ENCODE results near the gene VAPA.

The VAPA gene

GRCh38 chr18:9915291-9916076, 1.7 kb downstream of the VAPA start:
- no peak for DNase-seq

DNA sequence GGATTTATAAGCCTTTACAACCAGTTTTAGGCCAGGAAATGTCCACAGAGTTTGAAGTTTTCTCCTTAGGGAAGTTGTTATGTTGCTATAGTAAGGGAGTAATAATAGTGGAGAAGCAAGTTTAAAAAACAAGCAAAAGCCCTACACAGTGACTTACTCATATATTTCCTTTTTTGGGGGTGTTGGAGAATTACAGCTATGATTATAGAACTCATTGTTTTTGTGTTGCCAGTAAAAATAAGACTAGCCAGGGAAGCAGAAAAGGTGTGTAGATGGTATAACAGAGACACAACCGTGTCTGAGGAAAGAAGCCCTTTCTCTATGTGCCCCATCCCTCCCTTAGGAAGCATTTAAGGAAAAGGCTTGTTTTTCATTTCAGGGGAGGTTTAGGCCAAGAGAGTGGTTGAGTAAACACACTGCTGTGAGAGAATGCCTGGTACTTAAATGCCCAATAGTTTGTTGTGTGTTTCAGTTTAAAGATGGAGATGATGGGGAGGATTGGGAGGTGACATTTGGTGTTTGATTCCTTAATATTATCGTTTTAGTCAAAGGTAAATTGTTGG, 2.3 kb downstream of the VAPA start:
- DNase-seq, result no peak

DNA sequence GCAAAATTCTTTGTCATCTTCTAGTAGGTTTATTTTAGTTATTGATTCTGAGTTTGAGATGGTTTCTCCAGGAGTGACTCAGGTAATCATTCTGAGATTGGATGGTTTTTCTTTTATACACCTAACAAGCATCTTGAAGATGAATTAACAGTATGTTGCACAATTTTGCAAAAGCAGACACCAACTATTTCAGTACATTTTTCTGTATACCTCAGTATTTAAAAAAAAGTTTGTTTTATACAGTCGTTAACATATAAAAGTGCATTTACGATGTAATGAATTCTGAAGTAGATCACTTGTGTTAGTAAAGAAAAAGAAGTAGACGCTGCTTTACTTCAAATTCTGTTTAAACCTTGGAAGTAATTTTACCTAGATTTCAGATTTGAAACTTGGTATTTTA, 3.0 kb downstream of the VAPA start:
- no peak for DNase-seq

- DNase-seq, result no peak
These were observed 4.3 kb downstream of the VAPA start for GRCh38 chr18:9918016-9918680.

GRCh38 chr18:9919564-9920232, 5.9 kb downstream of the VAPA start:
- DNase-seq, result no peak

- DNase-seq, result no peak
These were observed 8.9 kb downstream of the VAPA start for GRCh38 chr18:9922592-9923311.

GRCh38 chr18:9924371-9924943, 10.6 kb downstream of the VAPA start:
- DNase-seq, result no peak

DNA sequence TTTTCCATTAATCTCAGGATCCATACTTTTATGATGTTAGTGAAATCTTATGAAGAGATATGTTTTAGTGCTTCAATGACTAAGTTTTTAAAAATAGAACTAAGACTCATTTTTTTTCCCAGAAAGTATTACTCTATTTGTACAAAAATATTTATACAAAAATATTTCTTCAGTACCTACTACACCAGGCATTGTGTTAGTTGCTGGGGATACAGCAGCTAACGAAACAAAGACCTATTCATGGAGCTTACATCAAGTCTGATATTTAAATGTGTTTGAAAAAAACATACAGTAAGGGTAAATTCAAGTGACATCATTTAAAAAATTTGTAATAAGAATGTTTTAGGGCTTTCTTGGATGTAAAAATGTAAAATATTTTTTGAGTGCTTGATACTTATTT, 11.6 kb downstream of the VAPA start:
- DNase-seq, result no peak

DNA sequence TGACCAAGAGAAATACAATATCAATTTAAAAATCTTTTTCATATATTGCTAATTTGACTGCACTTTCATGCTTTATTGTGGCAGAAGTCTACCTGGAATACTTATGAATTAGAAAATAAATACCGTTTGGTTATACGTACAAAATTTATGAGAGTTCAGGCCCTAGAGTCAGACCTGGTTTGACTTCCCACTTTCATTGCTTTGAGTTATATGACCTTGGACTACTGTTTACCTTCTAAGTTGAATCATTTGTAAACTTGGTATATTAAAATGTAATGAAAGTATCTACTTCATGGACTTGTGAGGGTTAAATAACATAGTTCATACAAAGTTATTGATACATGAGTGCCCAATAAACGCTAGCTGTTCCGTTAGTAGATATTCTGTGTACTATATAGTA, 12.0 kb downstream of the VAPA start:
- DNase-seq, result no peak

DNA sequence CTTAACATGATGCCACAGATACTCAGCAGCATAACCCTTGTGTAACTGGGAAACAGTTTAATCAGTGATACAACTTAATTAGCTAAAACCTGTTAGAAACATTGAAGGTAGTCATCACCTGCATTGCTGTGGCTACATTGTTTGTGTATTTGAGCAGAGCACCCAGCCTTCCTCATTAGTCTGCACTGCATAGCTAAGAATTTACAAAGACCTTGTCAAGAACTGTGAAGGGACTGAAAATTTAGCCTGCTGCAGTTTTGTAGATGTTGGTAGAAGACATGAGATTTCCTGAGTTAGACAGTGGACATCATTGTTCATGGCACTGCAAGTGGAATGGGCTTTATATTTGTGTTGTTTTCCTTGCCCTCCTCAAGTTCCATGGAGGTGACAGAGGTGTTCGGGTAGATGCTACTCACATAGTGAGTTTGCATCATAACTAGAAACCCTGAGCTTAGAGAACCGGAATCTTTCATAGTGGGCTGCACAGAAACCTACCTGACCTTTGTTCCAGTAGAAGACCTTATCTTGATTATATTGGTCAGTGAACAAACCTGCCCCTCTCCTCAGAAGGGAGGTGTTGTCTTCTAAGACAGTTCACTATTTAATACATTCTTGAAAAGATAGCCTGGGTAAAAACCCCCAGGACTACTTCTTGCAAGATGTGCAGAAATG, 12.5 kb downstream of the VAPA start:
- no peak for DNase-seq

DNA sequence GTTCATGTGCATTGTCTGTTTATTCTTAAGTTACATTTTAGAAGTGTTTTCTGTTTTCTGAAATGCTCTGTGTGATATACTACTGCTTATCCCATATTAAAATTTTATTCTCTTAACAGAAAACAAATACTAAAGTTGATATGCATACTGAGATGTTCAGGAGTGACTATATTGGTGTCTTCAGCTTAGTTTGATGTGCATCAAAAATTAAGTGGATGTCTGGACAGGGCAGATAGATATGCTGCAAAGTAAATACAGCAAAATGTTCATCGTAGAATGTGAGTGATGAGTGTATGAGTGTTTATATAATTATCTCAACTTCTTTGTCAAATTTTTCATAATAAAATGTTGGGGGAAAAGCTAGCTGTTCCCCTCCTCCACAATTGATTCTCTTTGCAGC, 13.2 kb downstream of the VAPA start:
- DNase-seq, result no peak

DNA sequence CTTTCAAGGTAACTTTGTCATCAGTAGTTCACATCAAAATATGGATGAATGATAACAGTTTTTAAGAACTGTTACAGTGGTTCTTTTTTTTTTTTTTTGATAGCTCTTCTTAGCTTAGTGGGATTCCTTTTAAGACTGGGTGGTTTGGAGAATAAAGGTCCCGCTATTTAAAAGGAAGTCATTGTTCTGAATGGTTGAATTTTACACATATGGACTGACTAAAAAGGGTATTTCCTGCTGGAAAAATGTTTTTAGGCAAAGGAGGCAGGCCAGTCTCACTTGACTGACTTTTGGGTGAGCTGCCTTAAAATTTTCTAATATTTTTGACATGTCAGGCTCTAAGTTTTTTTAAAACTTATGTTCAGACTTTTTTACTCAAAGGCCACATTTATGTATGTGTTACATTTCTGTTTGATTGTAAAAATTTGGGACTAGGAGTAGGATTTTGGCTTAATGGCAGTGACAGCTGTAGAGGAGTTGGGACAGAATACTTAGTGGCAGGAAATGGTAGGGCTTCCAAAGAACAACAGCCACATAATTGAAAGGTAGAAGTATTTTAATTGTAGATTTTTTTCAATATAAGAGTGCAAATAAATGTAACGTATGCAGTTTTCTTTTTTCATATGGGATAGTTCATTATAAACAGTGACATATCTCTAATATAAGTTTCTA, 13.7 kb downstream of the VAPA start:
- DNase-seq, result no peak

GRCh38 chr18:9928646-9929259, 14.9 kb downstream of the VAPA start:
- DNase-seq, result no peak

DNA sequence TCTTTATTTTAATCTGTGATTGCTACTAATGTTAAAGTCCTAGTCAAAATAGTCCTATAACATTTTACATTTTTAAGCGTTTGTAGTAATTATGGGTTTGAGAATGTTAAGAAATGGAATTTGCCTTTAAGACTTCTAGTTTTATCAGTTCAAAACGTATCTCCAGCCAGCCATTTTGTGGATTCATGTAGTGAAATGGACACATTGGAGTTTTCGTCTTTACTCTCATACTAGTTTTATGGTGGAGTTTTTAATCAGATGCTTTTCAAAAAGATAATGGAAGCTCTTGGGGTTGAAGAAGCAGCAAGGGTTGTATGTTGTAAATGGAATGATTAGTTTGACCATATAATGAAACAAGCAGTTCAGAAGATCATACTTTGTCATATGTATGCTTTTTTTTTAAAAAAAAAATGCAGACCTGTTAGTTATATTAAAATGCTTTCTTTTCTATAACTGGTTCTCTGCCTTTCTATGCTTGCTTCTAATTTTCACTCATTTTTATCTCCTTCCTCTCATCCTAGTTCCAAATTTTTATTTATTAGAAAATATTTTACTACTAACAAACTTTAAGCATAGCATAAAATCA, 16.6 kb downstream of the VAPA start:
- DNase-seq, result no peak

DNA sequence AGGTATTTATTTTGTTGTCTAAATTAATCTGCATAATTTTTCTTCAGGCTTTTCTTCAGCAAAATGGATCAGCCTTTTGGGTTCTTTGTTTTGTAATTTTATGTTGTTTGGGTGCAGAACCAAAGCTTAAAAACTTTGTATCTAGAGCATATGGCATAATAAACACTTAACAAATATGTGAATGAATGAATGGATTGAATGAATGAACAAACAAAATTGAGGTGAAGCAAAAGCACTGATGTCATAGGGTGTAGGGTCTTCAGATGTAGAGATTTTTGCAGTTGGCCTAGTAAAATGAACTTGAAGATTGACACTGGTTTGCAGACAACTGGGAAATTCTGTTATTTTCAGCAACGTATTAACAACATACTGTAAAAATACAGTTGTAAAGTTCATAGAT, 17.3 kb downstream of the VAPA start:
- no peak for DNase-seq

DNA sequence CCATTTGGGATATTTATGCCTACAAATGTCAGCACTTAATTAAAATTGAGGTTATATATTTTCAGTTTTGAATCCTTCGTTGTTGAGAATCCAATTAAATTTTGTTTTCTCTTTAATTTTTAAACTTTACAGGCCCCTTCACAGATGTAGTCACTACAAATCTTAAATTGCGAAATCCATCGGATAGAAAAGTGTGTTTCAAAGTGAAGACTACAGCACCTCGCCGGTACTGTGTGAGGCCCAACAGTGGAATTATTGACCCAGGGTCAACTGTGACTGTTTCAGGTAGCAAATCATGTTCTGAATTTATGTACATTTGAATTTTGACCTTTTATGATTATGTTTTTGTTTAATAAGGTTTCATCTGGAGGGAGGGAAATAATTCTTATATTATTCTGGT, 17.9 kb downstream of the VAPA start:
- DNase-seq, result no peak

- DNase-seq, result no peak
These were observed 20.0 kb downstream of the VAPA start for GRCh38 chr18:9933865-9934264.

DNA sequence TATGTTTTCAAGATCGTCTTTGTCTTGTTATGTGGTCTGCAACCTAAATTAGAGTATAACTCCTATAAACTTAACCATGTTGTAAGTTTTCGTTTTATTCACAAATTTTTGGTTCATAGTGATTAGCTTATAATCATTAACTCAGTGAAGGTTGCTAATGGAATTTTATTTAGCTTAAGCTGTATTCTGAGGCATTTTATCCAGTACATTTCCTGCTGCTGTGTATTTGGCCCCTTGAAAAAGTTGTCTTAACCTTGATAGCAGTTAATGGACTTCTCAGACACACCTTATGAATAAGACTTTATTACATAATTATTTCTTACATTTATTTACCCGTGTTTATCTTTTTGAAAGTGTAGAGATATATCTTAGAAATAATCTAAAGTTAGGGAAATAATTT, 20.5 kb downstream of the VAPA start:
- DNase-seq, result no peak

DNA sequence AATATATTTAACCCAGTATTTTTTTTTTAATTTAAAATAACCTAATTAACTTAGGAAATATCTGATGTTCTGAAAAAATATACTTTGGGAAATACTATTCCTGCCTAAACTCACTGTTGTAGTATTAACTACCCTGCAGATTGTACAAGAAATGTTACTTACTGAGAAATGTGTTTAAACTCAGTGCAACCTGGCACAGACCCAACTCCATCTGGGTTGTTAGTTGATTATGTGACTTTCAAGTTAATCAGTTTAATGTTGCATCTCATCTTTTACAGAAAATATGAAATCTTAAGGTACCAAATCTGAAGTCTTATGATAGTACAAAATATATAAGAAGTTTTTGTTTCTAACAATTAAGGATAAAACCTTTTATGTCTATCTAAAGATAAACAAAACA, 27.3 kb downstream of the VAPA start:
- DNase-seq, result no peak

DNA sequence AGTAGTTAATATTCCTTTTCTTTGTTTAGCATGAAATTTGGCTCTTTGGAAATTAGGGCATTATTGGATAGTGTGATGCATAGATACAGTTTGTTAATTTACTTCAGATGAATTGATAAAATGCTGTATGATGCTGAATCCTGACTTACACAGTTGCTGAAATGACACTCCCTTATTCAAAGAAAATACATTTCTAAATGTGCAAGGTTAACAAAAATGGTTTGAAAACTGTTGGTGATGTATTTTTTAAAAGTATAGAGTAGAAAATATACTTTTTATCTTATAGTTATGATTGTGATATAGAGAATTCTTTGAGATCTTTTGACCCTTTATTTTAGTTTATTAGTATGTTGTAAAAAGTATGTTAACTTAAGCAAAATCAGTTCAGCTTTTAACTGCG, 27.8 kb downstream of the VAPA start:
- no peak for DNase-seq

DNA sequence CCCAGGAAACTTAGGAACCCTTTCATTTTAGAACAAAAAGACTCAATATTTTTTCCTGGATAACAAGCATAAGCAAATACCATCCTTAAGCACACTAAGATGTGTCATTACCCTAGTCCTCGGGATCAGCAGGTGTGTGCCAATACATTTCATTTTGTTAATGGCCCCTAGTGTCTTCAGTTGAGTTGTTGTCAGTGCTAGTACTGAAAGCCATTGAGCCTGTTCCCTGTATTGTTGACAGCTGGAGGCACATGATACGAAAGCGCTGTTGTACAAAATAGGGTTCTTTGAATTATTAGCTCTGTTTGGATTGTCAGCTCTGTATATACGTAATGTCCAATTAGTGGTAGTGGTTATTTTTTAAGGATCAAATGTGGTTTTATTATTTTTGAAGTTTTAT, 29.5 kb downstream of the VAPA start:
- no peak for DNase-seq
